Forelimb muscle (tissue), 1 donor: ENCODE data around the gene CELA3A. TPM values are rescaled to one million over a fixed set of nuclear protein-coding genes. Genes with fewer than 3 reads are reported as not detected.

ENCODE experiments used
- DNase-seq: peaks from one replicate; pipeline ENCODE4 v3.0.0-alpha.2; 2013; ENCODE audit warnings: low read depth
- polyA plus RNA-seq: library from polyadenylated mRNA; unstranded; fragments of 120-200 nt; gene quantifications from one replicate; pipeline ENCODE4 v1.2.1, GENCODE V29; 2013; ENCODE audit not compliant: insufficient read length

CELA3A gene
- polyA plus RNA-seq, 1 donor = 0.52 TPM

DNA sequence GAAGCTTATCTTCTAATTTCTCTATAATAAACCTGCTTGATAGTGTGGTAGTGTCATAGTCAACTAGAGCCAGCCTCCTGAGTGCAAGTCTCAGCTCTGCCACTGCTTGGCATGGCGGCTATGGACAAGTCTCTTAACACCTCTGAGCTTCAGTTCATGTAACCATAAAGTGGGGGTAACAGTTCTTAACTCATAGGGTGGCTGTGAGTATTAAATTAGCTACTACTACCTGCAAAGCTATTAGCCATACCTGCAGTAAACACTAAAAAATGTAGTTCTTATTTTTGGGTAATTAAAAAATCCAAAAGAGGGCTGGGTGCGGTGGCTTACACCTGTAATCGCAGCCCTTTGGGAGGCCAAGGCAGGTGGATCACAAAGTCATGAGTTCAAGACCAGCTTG lies 48.9 kb downstream of the CELA3A start:
- DNase-seq = no peak

GRCh38 chr1:22051607-22052114 lies 50.2 kb downstream of the CELA3A start:
- DNase-seq = no peak

GRCh38 chr1:22052115-22053016 lies 50.9 kb downstream of the CELA3A start, which contains the start of gene CDC42:
CDC42 (plus strand) TSS chr1:22052709; CDS start chr1:22078479, 25,770 bp downstream.
- peak; percentile 80 for DNase-seq

DNA sequence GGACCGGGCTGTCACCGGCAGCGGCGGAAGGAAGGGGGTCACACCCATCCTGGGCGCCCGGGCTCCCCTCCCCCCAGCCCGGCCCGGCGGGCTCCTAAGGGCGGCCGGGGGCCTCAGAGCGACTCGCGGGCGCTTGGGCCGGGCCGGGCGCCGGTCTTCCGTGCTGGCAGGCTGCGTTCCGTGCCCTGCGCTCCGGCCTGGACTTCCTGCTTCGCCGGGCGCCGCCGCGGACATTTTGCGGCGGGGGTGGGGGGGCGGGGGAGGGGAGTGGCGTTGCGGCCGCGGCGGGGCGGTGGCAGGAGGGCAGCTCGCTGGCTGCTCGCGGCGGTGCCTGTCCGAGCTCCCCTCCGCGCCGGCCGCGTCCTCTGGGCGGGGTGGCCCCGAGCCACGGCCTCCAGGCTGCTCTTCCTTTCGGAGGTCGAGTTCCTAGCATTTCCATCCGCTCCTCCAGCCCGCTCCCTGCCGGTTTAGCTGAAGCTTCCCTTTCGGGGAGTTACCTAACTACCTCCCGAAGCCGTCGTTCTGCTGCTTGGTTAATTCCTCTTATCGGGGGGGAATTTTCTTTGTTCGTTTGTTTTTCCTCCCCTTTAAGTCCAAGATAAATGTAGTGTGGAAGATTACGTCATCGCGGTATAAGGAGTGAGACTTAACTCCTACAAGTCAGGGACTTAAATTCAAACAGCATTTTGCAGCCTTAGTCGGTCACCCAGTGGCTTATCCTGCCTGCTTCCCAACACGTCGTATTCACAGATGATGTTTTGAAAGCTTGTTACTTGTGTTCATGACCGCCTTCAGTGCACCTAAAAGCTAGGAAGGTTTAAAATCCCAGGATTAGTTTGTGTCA lies 51.8 kb downstream of the CELA3A start:
- DNase-seq = no peak

- no peak for DNase-seq
Observed at GRCh38 chr1:22053861-22054770, 52.7 kb downstream of the CELA3A start.

DNA sequence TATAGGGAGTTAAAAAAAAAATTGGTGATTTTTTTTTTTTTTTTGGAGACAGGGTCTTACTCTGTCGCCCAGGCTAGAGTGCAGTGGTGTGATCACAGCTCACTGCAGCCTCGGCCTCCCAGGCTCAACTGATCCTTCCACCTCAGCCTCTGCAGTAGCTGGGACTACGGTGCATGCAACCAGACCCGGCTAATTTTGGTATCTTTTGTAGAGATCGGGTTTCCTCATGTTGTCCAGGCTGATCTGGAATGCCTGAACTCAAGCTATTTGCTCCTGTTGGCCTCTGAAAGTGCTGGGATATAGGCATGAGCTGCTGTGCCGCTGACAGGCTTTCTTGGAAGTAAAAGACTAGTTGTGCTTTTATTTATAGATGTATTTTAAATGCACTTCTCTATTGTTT lies 54.0 kb downstream of the CELA3A start:
- DNase-seq = no peak

DNA sequence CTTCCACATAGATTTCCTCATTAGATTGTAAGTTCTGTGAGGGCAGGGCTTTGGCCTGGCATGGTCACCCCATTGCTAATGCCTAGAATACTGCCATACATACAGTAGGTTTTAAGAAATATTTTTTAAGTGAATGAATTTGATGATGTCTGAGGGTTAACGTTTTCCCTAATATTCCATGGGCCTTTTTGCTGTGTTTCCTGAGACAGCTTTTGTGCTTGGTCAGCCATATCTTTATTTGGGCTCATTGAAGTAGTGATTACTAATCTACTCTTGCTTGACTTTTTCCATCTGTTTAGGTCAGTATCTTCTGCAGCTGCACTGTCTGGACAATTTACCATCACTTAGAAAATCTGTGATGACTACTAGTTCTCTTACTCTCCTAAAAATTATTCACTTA lies 54.6 kb downstream of the CELA3A start:
- no peak for DNase-seq

GRCh38 chr1:22056936-22057335 lies 55.5 kb downstream of the CELA3A start:
- no peak for DNase-seq

DNA sequence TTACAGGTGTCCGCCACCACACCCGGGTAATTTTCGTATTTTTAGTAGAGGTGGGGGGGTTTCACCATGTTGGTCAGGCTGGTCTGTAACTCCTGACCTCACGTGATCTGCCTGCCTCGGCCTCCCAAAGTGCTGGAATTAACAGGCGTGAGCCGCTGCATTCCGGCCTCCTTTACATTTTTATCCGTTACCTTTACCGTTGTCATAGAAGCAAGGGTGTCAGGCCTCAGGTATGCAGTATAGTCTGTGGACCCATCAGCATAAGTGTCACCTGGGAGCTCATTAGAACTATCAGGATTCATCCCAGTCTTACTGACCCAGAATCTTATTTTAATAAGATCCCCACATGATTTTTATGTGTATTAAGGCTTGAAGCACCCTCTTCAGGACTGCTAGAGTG lies 56.4 kb downstream of the CELA3A start:
- no peak for DNase-seq

Other genes starting within 250 kb of the CELA3A start
- gene USP48, start 218.5 kb upstream of the CELA3A start, polyA plus RNA-seq = 47.4 TPM
- gene LDLRAD2, start 189.4 kb upstream of the CELA3A start, polyA plus RNA-seq = 4.3 TPM
- 223 TPM for gene HSPG2, start 64.3 kb upstream of the CELA3A start, polyA plus RNA-seq
- gene CELA3B, start 24.6 kb upstream of the CELA3A start, polyA plus RNA-seq = not detected
- gene CDC42, start 51.1 kb downstream of the CELA3A start, polyA plus RNA-seq = 201 TPM
- 5.3 TPM for gene WNT4, start 141.4 kb downstream of the CELA3A start, polyA plus RNA-seq